Left lung (tissue), 10 donors: ENCODE data around the gene QPRT. TPM values are rescaled to one million over a fixed set of nuclear protein-coding genes. Genes with fewer than 3 reads are reported as not detected.
A peak's percentile ranks its signal among the peaks of the same experiment; 100 is the strongest.
"Not testable (repeated sequence)": the region's sequence is repeated elsewhere in the genome, so short reads cannot be mapped to it uniquely, and the experiment has no call there.

Experiments used
- ATAC-seq: fragments of 200-7000 bp; cut with Tn5 transposase; one replicate; pipeline ENCODE4 v1.9.1; 2020; ENCODE audit warnings: moderate library complexity
- DNase-seq, 4 donors: peaks; one replicate each; pipeline ENCODE4 v3.0.0-alpha.2; 2013 to 2020
- H3K27ac ChIP-seq, 2 donors: fragments of 200-600 bp; sonication (generic) in 1 of 2; one replicate each; pipeline versions ENCODE4 v1.5.0 to v1.8.0; 2020 to 2021
- H3K27me3 ChIP-seq, 2 donors: fragments of 200-600 bp; sonication (generic) in 1 of 2; one replicate each; pipeline versions ENCODE4 v1.5.0 to v1.8.0; 2020 to 2021
- H3K36me3 ChIP-seq, 2 donors: fragments of 200-600 bp; sonication (generic) in 1 of 2; one replicate each; pipeline versions ENCODE4 v1.5.0 to v1.8.0; 2020 to 2021
- H3K4me1 ChIP-seq, 2 donors: fragments of 200-600 bp; one replicate each; pipeline ENCODE4 v1.8.0; 2021
- H3K4me3 ChIP-seq, 2 donors: fragments of 200-600 bp; sonication (generic) in 1 of 2; one replicate each; pipeline versions ENCODE4 v1.5.0 to v1.8.0; 2020 to 2021; ENCODE audit warnings: mild to moderate bottlenecking in 1 of 2
- H3K9me3 ChIP-seq, 2 donors: fragments of 200-600 bp; sonication (generic) in 1 of 2; one replicate each; pipeline versions ENCODE4 v1.5.0 to v1.8.0; 2020 to 2021
- intact Hi-C, 2 donors: fragments of 100-400 bp; cut with DNase I; formaldehyde crosslinking; loops; one replicate each; pipeline versions ENCODE4 v1.11.2 to v1.14.2; 2022
- polyA plus RNA-seq, 6 donors: library from polyadenylated mRNA; unstranded; fragments of 120-200 nt; gene quantifications; one replicate each; pipeline ENCODE4 v1.2.1, GENCODE V29; 2013; ENCODE audit not compliant: insufficient read length in 6 of 6
- total RNA-seq, 2 donors: library from RNA; stranded (reverse); fragmentation: NEBNext Ultra II Directional; extraction: Animal tissue kit (Norgen Biotek cat#: 25700); gene quantifications; one replicate each; pipeline ENCODE4 v1.2.1, GENCODE V29; 2021
- TF ChIP-seq, protein P1 (sequence below), 2 donors: fragments of 200-600 bp; sonication (generic) in 1 of 2; IDR thresholded peaks; one replicate each; pipeline versions ENCODE4 v1.5.0 to v1.8.0; 2021; ENCODE audit warnings: antibody characterized with exemption in 2 of 2
- donor health status: DM: no; HTN: yes; CAD: no.
- donor health status: DM: no; HTN: no; CAD: no.

Gene QPRT
- total and polyA plus RNA-seq, 8 donors, result 21.9 to 58.8 (median 52.1) TPM

DNA sequence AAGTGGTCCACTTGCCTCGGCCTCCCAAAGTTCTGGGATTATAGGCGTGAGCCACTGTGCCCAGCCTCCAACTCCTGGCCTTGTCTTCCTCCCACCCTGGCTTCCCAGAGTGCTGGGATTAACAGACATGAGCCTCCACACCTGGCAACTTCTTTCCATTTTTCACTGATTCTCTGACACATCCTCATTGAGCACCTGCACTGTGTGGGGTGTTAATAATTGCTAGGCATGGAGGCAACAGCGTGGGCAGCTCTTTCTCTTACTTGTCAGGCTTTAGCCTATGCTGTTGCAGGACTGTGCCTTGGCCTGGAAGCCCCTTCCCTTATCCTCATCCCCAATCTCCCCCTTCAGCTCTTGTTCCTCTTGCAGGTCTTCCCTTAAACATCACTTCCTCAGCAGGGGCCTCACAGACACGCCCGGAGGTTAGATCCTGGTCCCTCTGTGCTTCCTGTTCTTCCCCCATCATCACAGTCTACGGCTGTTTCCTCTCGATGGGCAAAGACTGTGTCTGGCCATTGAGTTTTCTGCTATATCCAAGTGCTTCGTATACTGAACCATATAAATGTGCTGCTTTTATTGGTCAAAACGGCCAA, 7.9 kb downstream of the QPRT start:
- TF ChIP-seq, protein P1, sequence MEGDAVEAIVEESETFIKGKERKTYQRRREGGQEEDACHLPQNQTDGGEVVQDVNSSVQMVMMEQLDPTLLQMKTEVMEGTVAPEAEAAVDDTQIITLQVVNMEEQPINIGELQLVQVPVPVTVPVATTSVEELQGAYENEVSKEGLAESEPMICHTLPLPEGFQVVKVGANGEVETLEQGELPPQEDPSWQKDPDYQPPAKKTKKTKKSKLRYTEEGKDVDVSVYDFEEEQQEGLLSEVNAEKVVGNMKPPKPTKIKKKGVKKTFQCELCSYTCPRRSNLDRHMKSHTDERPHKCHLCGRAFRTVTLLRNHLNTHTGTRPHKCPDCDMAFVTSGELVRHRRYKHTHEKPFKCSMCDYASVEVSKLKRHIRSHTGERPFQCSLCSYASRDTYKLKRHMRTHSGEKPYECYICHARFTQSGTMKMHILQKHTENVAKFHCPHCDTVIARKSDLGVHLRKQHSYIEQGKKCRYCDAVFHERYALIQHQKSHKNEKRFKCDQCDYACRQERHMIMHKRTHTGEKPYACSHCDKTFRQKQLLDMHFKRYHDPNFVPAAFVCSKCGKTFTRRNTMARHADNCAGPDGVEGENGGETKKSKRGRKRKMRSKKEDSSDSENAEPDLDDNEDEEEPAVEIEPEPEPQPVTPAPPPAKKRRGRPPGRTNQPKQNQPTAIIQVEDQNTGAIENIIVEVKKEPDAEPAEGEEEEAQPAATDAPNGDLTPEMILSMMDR (IDR thresholded peaks at IDR 0.05), result no peak
- Histone ChIP-seq H3K27me3 (no peaks in the 10 kb centered on the region), H3K4me3 (no peak overlapping the region), H3K4me1 (peaks cover 0 to 12% of the 10 kb centered on the region in 2 donors), H3K27ac (no peak overlapping the region), H3K36me3 (peaks cover 0 to 6% of the 10 kb centered on the region in 2 donors), H3K9me3 (no peaks in the 10 kb centered on the region)
- intact Hi-C loops, result no loop called here
- DNase-seq (no peak), ATAC-seq (no peak)

DNA sequence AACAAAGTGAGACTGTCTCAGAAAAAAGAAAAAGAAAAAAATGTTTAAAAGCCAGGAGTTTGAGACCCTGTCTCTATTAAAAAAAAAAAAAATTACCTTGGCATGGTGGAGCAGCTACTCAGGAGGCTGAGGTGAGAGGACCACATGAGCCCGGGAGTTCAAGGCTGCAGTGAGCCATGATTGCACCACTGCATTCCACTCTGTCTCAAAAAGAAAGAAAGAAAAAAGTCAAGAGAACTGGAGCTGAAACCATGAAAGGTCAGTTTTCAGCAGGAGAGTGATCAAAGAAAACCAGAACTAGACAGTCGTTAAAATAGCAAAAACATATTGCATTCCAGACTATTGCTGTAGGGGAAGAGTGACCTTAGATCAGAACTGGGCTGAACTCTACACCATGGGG, 8.8 kb downstream of the QPRT start:
- Histone ChIP-seq H3K36me3 (peaks cover 0 to 6% of the 10 kb centered on the region in 2 donors), H3K4me3 (no peak overlapping the region), H3K9me3 (no peaks in the 10 kb centered on the region), H3K4me1 (peaks cover 0 to 14% of the 10 kb centered on the region in 2 donors), H3K27me3 (no peaks in the 10 kb centered on the region), H3K27ac (no peak overlapping the region)
- TF ChIP-seq, protein P1 (IDR thresholded peaks at IDR 0.05), result no peak
- intact Hi-C loops, result no loop called here
- DNase-seq (no peak), ATAC-seq (no peak)

DNA sequence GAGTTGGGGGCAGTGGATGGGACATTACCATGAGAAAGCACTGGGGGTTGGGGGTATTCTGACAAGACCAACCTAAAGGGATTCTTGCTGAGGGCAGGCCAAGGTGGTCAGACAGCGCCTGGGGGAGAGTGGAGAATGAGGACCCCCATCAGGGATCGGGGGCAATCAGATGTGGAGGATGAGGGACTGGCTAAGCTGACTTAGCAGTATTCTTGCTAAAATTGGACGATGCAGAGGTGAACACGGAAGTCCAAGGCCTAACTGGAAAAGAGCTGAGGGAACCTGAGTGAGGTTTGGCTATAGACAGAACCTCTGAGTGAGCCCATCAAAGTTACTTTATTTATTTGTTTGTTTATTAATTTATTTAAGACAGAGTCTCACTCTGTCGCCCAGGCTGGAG, 9.2 kb downstream of the QPRT start:
- intact Hi-C loops, result no loop called here
- ATAC-seq (no peak), DNase-seq (peak in 1 of 4 donors; percentile 1)
- H3K27ac ChIP-seq, result no peak overlapping the region
- H3K36me3 ChIP-seq, result peaks cover 0 to 6% of the 10 kb centered on the region in 2 donors
- H3K4me1 ChIP-seq, result peaks cover 0 to 14% of the 10 kb centered on the region in 2 donors
- H3K4me3 ChIP-seq, result no peak overlapping the region
- H3K9me3 ChIP-seq, result no peaks in the 10 kb centered on the region
- TF ChIP-seq, protein P1 (IDR thresholded peaks at IDR 0.05), result no peak
- H3K27me3 ChIP-seq, result no peaks in the 10 kb centered on the region

DNA sequence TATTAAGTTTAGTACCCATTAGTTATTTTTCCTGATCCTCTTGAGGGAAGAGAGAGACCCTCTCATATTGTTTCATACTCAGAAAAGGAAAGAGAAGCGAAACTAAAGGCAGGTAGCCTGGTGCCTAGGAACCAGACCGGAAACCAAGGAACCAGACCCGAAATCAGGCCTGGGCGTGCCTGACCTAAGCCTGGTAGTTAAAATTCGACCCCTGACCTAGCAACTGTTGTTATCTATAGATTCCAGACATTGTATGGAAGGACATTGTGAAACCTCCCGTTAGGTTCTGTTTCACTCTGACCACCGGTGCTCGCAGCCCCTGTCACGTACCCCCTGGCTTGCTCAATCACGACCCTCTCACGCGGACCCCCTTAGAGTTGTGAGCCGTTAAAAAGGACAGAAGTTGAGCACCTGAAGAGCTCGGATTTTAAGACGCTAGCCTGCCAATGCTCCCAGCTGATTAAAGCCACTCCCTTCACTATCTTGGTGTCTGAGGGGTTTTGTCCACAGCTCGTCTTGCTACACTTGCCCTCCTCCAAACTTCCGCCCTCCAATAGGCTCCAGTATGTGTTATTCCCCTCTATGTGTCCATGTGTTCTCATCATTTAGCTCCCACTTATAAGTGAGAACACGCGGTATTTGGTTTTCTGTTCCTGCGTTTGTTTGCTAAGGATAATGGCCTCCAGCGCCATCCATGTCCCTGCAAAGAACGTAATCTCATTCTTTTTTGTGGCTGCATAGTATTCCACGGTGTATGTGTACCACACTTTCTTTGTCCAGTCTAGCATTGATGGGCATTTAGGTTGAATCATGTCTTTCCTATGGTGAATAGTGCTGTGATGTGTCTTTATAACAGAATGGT, 10.7 kb downstream of the QPRT start:
- H3K27ac ChIP-seq, H3K36me3 ChIP-seq, H3K9me3 ChIP-seq, ATAC-seq, intact Hi-C loops, H3K4me3 ChIP-seq, H3K27me3 ChIP-seq: not testable (repeated sequence)
- peak in 1 of 4 donors; percentile 1 for DNase-seq
- H3K4me1 ChIP-seq, result peaks cover 0 to 14% of the 10 kb centered on the region in 2 donors

DNA sequence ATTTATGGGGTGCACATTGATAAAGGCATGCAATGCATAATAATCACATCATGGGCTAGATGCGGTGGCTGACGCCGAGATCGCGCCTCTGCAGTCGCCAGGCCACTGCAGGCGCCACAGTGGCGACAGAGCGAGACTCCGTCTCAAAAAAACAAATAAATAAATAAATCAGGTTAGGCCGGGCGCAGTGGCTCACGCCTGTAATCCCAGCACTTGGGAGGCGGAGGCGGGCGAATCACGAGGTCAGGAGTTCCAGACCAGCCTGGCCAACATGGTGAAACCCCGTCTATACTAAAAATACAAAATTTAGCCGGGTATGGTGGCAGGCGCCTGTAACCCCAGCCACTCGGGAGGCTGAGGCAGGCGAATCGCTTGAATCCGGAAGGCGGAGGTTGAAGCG, 13.6 kb downstream of the QPRT start:
- ATAC-seq, H3K4me1 ChIP-seq, H3K9me3 ChIP-seq, intact Hi-C loops, H3K27me3 ChIP-seq, H3K27ac ChIP-seq, H3K4me3 ChIP-seq, H3K36me3 ChIP-seq: not testable (repeated sequence)
- peak in 1 of 4 donors; percentile 68 for DNase-seq

DNA sequence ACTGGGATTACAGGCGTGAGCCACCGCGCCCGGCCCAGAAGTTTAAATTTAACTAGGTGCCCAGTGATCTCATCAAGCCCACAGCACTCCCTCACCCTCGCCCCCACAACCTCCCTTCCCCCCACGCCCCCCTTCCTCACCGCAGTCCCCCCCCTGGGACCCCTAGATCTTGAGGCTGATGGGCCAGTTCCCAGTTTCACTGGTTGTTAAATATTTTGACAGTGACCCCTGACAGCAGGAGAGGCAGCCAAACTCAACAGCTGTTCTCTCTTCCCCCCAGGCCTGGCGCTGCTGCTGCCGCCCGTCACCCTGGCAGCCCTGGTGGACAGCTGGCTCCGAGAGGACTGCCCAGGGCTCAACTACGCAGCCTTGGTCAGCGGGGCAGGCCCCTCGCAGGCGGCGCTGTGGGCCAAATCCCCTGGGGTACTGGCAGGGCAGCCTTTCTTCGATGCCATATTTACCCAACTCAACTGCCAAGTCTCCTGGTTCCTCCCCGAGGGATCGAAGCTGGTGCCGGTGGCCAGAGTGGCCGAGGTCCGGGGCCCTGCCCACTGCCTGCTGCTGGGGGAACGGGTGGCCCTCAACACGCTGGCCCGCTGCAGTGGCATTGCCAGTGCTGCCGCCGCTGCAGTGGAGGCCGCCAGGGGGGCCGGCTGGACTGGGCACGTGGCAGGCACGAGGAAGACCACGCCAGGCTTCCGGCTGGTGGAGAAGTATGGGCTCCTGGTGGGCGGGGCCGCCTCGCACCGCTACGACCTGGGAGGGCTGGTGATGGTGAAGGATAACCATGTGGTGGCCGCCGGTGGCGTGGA, 15.6 kb downstream of the QPRT start:
- intact Hi-C loops, result no loop called here
- Histone ChIP-seq H3K36me3 (no peaks in the 10 kb centered on the region), H3K9me3 (no peaks in the 10 kb centered on the region), H3K27me3 (no peaks in the 10 kb centered on the region), H3K4me1 (peaks cover 0 to 6% of the 10 kb centered on the region in 2 donors), H3K4me3 (no peak overlapping the region), H3K27ac (no peak overlapping the region)
- TF ChIP-seq, protein P1 (IDR thresholded peaks at IDR 0.05), result no peak
- ATAC-seq (peak; percentile 8), DNase-seq (peak in 1 of 4 donors; percentile 56)

DNA sequence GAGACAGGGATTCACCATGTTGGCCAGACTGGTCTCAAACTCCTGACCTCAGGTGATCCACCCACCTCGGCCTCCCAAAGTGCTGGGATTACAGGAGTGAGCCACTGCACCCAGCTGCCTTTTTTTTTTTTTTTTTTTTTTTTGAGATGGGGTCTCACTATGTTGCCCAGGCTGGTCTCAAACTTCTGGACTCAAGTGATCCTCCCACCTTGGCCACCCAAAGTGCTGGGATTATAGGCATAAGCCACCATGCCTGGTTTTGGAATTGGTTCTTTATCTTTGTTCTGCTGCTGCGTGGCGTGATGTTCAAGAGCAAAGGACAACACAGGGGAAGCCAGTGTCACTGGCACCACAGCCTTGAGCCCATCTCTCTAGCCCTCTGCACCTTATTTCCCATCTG, 16.7 kb downstream of the QPRT start:
- H3K27me3 ChIP-seq, H3K9me3 ChIP-seq, intact Hi-C loops, H3K36me3 ChIP-seq, H3K27ac ChIP-seq, ATAC-seq, H3K4me1 ChIP-seq, H3K4me3 ChIP-seq: not testable (repeated sequence)
- peak in 1 of 4 donors; percentile 2 for DNase-seq
